Panc1 (cell line): ENCODE measurements around the gene VDR. TPM values are rescaled to one million over a fixed set of nuclear protein-coding genes. Genes with fewer than 3 reads are reported as not detected.

Experiments
- ATAC-seq: fragments of 200-7000 bp; cut with Tn5 transposase; 2 replicates; pipeline ENCODE4 v1.9.1; 2020; ENCODE audit warnings: mild to moderate bottlenecking, moderate library complexity
- BruUV-seq: library from RNA; stranded (reverse); fragments of 400-500 nt; replicated peaks from 2 replicates; lab custom pipeline; 2021; lab: Mats Ljungman, UMichigan
- CTCF ChIA-PET: fragments of 300-600 bp; sonication (Branson Sonifier 250); formaldehyde crosslinking; loops from one replicate; lab custom pipeline; 2022; ENCODE audit warnings: antibody characterized with exemption; lab: Charles Lee
- POLR2A ChIA-PET: fragments of 300-600 bp; sonication (Branson Sonifier 250); formaldehyde crosslinking; loops from one replicate; lab custom pipeline; 2022; ENCODE audit warnings: antibody characterized with exemption; lab: Charles Lee
- DNase-seq: peaks from one replicate; pipeline ENCODE4 v3.0.0-alpha.2; 2010; ENCODE audit warnings: low read depth, low spot score
- H3K27ac ChIP-seq: 2 replicates; pipeline ENCODE4 v1.5.1; 2011; ENCODE audit warnings: mild to moderate bottlenecking, low read length, inconsistent platforms
- H3K27me3 ChIP-seq: fragments of 200-500 bp; sonication (Bioruptor generic); 2 replicates; pipeline ENCODE4 v1.6.0; 2014; ENCODE audit warnings: low read length, inconsistent platforms; ENCODE audit not compliant: control insufficient read depth, insufficient read depth
- H3K36me3 ChIP-seq: fragments of 200-500 bp; sonication (Bioruptor generic); 2 replicates; pipeline ENCODE4 v1.5.1; 2014; ENCODE audit warnings: inconsistent platforms, mild to moderate bottlenecking, low read length, moderate library complexity; ENCODE audit not compliant: control insufficient read depth, insufficient read depth
- H3K4me1 ChIP-seq: 2 replicates; pipeline ENCODE4 v1.5.1; 2011; ENCODE audit warnings: inconsistent platforms, mild to moderate bottlenecking, low read length, moderate library complexity; ENCODE audit not compliant: control insufficient read depth, insufficient read depth
- H3K4me3 ChIP-seq, 2 experiments: 2 replicates each; pipeline ENCODE4 v1.5.1; 2011 to 2012; ENCODE audit warnings: low read depth in 2 of 2, low read length in 2 of 2, mild to moderate bottlenecking in 2 of 2, inconsistent platforms in 1 of 2, moderate library complexity in 1 of 2
- H3K9me3 ChIP-seq: fragments of 200-500 bp; sonication (Bioruptor generic); 2 replicates; pipeline ENCODE4 v1.5.1; 2014; ENCODE audit warnings: low read depth, mild to moderate bottlenecking, inconsistent platforms, low read length, moderate library complexity; ENCODE audit not compliant: control insufficient read depth, insufficient read depth
- POLR2AphosphoS5 ChIP-seq: IDR thresholded peaks from 2 replicates; pipeline ENCODE4 v1.6.1; 2012; ENCODE audit warnings: mild to moderate bottlenecking, low read depth, low read length, moderate library complexity
- SIN3A ChIP-seq: IDR thresholded peaks from 2 replicates; pipeline ENCODE4 v1.6.1; 2012; ENCODE audit warnings: low read depth, mild to moderate bottlenecking, low read length, moderate library complexity, borderline replicate concordance; ENCODE audit not compliant: insufficient read depth
- TCF7L2 ChIP-seq: IDR thresholded peaks from 2 replicates; pipeline ENCODE4 v1.6.1; 2011; ENCODE audit warnings: mild to moderate bottlenecking, low read depth, low read length, inconsistent platforms
- in situ Hi-C: cut with HindIII; loops from 2 replicates; pipeline ENCODE4 v1.10.0; 2016; ENCODE audit warnings: low sequenced_read_pairs, low pct_unique_long_range_greater_than_20kb
- intact Hi-C: fragments of 100-400 bp; cut with micrococcal nuclease; formaldehyde crosslinking; loops from one replicate; pipeline ENCODE4 v1.10.0; 2022; ENCODE audit not compliant: unreplicated experiment
- total RNA-seq: library from RNA; stranded (reverse); gene quantifications from one replicate; pipeline ENCODE4 v1.2.1, GENCODE V29; 2021; ENCODE audit not compliant: unreplicated experiment
- TF ChIP-seq, protein P1 (sequence below): fragments of 450-650 bp; IDR thresholded peaks from 2 replicates; pipeline ENCODE4 v1.5.1; 2017; ENCODE audit warnings: mild to moderate bottlenecking
- TF ChIP-seq, protein P2 (sequence below), 2 experiments: IDR thresholded peaks; 2 replicates each; pipeline ENCODE4 v1.6.1; 2011 to 2012; ENCODE audit warnings: low read depth in 2 of 2, control low read depth in 1 of 2, low read length in 1 of 2, mild to moderate bottlenecking in 1 of 2, moderate library complexity in 1 of 2; ENCODE audit not compliant: insufficient read depth in 1 of 2

VDR gene
- total RNA-seq, 1 experiment from 2014 or later, result 3.0 TPM

DNA sequence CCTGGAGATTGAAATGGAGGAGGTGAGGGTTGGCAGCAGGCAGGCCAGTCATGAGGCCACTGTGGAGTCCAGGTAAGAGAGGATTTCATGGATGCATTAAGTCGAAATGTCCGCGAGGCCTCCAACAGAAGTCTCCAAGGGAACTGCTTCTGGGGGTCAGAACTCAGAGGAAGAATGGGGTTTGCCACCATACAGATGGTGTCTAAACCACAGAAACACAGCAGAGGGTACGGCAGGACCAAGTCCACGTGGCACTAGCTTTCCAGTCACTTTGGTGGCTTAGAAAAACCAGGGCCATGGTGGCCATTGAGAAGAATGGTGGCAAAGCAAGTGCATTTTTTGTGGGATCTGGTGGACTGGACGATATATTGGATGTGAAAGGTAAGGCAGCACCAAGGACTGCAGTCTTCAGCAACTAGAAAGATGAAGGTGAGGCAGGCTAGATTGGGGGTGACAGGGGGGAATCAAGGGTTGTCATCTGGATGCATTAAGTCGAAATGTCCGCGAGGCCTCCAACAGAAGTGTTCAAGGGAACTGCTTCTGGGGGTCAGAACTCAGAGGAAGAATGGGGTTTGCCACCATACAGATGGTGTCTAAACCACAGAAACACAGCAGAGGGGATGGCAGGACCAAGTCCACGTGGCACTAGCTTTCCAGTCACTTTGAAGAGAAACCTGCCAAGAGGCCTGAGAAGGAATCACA is 36.1 kb upstream of the VDR start:
- intact Hi-C loops (no loop called here), in situ Hi-C loops (no loop called here)
- no peak for DNase-seq
- Histone ChIP-seq H3K4me1 (no peaks in the 10 kb centered on the region), H3K9me3 (no peaks in the 10 kb centered on the region), H3K4me3 (no peak overlapping the region), H3K27ac (no peak overlapping the region), H3K36me3 (no peaks in the 10 kb centered on the region), H3K27me3 (peaks cover 3% of the 10 kb centered on the region; the same call in 1 of the 2 replicates)
- BruUV-seq, result no TSS peak
- TF ChIP-seq TCF7L2 (no peak), POLR2AphosphoS5 (no peak), SIN3A (no peak)
- TF ChIP-seq, protein P1, sequence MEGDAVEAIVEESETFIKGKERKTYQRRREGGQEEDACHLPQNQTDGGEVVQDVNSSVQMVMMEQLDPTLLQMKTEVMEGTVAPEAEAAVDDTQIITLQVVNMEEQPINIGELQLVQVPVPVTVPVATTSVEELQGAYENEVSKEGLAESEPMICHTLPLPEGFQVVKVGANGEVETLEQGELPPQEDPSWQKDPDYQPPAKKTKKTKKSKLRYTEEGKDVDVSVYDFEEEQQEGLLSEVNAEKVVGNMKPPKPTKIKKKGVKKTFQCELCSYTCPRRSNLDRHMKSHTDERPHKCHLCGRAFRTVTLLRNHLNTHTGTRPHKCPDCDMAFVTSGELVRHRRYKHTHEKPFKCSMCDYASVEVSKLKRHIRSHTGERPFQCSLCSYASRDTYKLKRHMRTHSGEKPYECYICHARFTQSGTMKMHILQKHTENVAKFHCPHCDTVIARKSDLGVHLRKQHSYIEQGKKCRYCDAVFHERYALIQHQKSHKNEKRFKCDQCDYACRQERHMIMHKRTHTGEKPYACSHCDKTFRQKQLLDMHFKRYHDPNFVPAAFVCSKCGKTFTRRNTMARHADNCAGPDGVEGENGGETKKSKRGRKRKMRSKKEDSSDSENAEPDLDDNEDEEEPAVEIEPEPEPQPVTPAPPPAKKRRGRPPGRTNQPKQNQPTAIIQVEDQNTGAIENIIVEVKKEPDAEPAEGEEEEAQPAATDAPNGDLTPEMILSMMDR, result no peak
- TF ChIP-seq, protein P2, sequence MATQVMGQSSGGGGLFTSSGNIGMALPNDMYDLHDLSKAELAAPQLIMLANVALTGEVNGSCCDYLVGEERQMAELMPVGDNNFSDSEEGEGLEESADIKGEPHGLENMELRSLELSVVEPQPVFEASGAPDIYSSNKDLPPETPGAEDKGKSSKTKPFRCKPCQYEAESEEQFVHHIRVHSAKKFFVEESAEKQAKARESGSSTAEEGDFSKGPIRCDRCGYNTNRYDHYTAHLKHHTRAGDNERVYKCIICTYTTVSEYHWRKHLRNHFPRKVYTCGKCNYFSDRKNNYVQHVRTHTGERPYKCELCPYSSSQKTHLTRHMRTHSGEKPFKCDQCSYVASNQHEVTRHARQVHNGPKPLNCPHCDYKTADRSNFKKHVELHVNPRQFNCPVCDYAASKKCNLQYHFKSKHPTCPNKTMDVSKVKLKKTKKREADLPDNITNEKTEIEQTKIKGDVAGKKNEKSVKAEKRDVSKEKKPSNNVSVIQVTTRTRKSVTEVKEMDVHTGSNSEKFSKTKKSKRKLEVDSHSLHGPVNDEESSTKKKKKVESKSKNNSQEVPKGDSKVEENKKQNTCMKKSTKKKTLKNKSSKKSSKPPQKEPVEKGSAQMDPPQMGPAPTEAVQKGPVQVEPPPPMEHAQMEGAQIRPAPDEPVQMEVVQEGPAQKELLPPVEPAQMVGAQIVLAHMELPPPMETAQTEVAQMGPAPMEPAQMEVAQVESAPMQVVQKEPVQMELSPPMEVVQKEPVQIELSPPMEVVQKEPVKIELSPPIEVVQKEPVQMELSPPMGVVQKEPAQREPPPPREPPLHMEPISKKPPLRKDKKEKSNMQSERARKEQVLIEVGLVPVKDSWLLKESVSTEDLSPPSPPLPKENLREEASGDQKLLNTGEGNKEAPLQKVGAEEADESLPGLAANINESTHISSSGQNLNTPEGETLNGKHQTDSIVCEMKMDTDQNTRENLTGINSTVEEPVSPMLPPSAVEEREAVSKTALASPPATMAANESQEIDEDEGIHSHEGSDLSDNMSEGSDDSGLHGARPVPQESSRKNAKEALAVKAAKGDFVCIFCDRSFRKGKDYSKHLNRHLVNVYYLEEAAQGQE (IDR thresholded peaks at IDR 0.05; ENCODE audit: insufficient read depth in 1 of 2, low read depth in 2 of 2, low read length in 1 of 2), result no peak
- POLR2A ChIA-PET, result no interaction called here
- CTCF ChIA-PET, result interaction anchor here (0.6 kb wide), 1 partner anchor 84 kb away, joined by 4 read pairs; no protein-coding TSS in a partner anchor
- ATAC-seq, result no peak

DNA sequence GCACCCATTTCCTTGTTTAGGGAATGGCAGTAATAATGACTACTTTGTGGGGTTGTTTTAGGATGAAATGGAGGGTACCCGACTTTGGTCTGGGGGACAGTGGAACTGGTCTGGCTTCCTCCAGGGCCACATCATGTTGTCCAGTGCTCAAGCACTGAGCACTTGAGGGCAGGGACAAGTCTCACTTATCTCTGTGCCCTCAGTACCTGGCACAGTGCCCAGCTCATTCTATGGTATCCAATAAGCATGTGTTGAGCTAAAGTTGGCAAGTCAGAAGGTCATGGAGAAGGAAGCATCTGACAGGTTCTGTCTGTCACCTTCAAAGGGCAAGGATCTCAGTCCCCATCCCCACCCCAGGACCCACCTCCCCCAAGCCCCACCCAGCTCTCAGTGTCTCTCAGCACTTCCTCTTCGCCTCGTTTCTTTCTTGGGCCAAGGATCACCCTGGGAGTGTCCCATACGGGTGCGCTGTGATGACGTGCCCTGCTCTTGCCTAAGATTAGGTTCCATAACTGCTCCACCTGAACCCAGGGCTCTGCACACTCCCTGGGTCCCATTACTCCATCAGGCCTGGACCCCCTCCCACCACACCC is 34.3 kb upstream of the VDR start:
- CTCF ChIA-PET, result interaction anchor here (0.6 kb wide), 1 partner anchor 69 kb away, joined by 5 read pairs; no protein-coding TSS in a partner anchor
- TF ChIP-seq, protein P1, result no peak
- TF ChIP-seq TCF7L2, result no peak
- TF ChIP-seq SIN3A, result no peak
- TF ChIP-seq POLR2AphosphoS5, result no peak
- TF ChIP-seq, protein P2 (IDR thresholded peaks at IDR 0.05; ENCODE audit: insufficient read depth in 1 of 2, low read depth in 2 of 2, low read length in 1 of 2), result no peak

More for the DNA sequence above, 34.3 kb upstream of the VDR start:
- H3K36me3 ChIP-seq, result no peaks in the 10 kb centered on the region
- ATAC-seq (no peak), DNase-seq (no peak)
- no peaks in the 10 kb centered on the region for H3K9me3 ChIP-seq
- no TSS peak for BruUV-seq
- POLR2A ChIA-PET, result no interaction called here
- H3K4me1 ChIP-seq, result no peaks in the 10 kb centered on the region
- intact Hi-C loops (no loop called here), in situ Hi-C loops (no loop called here)
- peaks cover 3% of the 10 kb centered on the region; the same call in 1 of the 2 replicates for H3K27me3 ChIP-seq
- H3K4me3 ChIP-seq, result no peak overlapping the region
- no peak overlapping the region for H3K27ac ChIP-seq
